ENCODE data around the gene NKX2-2.

Gene NKX2-2

GRCh38 chr20:21516861-21517565 lies 3.1 kb upstream of the NKX2-2 start:
- Histone ChIP-seq H3K4me2 (ENCODE audit: low read length) (no peak overlapping the region), H3K79me2 (ENCODE audit: low read length) (no peaks in the 10 kb centered on the region), H3K9me3 (ENCODE audit: insufficient read depth, low read length) (no peaks in the 10 kb centered on the region), H3K27ac (ENCODE audit: low read length) (no peak overlapping the region), H3K9ac (ENCODE audit: low read length) (no peak overlapping the region), H3K36me3 (replicated peaks; ENCODE audit: low read depth, low read length) (no peaks in the 10 kb centered on the region), H3K27me3 (ENCODE audit: low read depth, low read length) (no peaks in the 10 kb centered on the region), H4K20me1 (ENCODE audit: insufficient read depth, low read length) (no peaks in the 10 kb centered on the region), H2AFZ (ENCODE audit: low read depth, low read length) (no peak overlapping the region), H3K4me1 (ENCODE audit: low read length) (no peaks in the 10 kb centered on the region), H3K4me3 (ENCODE audit: low read length) (no peak overlapping the region)
- TF ChIP-seq EZH2phosphoT487 (IDR thresholded peaks at IDR 0.05; ENCODE audit: low read depth) (no peak), CTCF (IDR thresholded peaks at IDR 0.05; ENCODE audit: low read depth, low read length) (no peak)

GRCh38 chr20:21516180-21516567 lies 2.3 kb upstream of the NKX2-2 start:
- Histone ChIP-seq H3K4me3 (ENCODE audit: low read length) (no peak overlapping the region), H3K4me1 (ENCODE audit: low read length) (no peaks in the 10 kb centered on the region), H3K36me3 (replicated peaks; ENCODE audit: low read depth, low read length) (no peaks in the 10 kb centered on the region), H2AFZ (ENCODE audit: low read depth, low read length) (no peak overlapping the region), H3K4me2 (ENCODE audit: low read length) (no peak overlapping the region), H3K9me3 (ENCODE audit: insufficient read depth, low read length) (no peaks in the 10 kb centered on the region), H3K27ac (ENCODE audit: low read length) (no peak overlapping the region), H3K27me3 (ENCODE audit: low read depth, low read length) (no peaks in the 10 kb centered on the region), H3K9ac (ENCODE audit: low read length) (no peak overlapping the region), H3K79me2 (ENCODE audit: low read length) (no peaks in the 10 kb centered on the region), H4K20me1 (ENCODE audit: insufficient read depth, low read length) (no peaks in the 10 kb centered on the region)
- TF ChIP-seq EZH2phosphoT487 (IDR thresholded peaks at IDR 0.05; ENCODE audit: low read depth): no peak
- no peak for TF ChIP-seq CTCF (IDR thresholded peaks at IDR 0.05; ENCODE audit: low read depth, low read length)

- Histone ChIP-seq H3K4me2 (ENCODE audit: low read length) (no peak overlapping the region), H4K20me1 (ENCODE audit: insufficient read depth, low read length) (no peaks in the 10 kb centered on the region), H3K9ac (ENCODE audit: low read length) (no peak overlapping the region), H2AFZ (ENCODE audit: low read depth, low read length) (no peak overlapping the region), H3K27ac (ENCODE audit: low read length) (no peak overlapping the region), H3K36me3 (replicated peaks; ENCODE audit: low read depth, low read length) (no peaks in the 10 kb centered on the region), H3K4me1 (ENCODE audit: low read length) (no peaks in the 10 kb centered on the region), H3K9me3 (ENCODE audit: insufficient read depth, low read length) (no peaks in the 10 kb centered on the region), H3K27me3 (ENCODE audit: low read depth, low read length) (no peaks in the 10 kb centered on the region), H3K4me3 (ENCODE audit: low read length) (no peak overlapping the region), H3K79me2 (ENCODE audit: low read length) (no peaks in the 10 kb centered on the region)
- no peak for TF ChIP-seq EZH2phosphoT487 (IDR thresholded peaks at IDR 0.05; ENCODE audit: low read depth)
- TF ChIP-seq CTCF (IDR thresholded peaks at IDR 0.05; ENCODE audit: low read depth, low read length): no peak
These were observed 1.7 kb upstream of the NKX2-2 start for GRCh38 chr20:21515300-21516179.

- Histone ChIP-seq H3K79me2 (ENCODE audit: low read length) (no peaks in the 10 kb centered on the region), H3K9ac (ENCODE audit: low read length) (no peak overlapping the region), H4K20me1 (ENCODE audit: insufficient read depth, low read length) (no peaks in the 10 kb centered on the region), H3K27me3 (ENCODE audit: low read depth, low read length) (no peaks in the 10 kb centered on the region), H3K4me2 (ENCODE audit: low read length) (no peak overlapping the region), H3K27ac (ENCODE audit: low read length) (no peak overlapping the region), H3K4me3 (ENCODE audit: low read length) (no peak overlapping the region), H3K36me3 (replicated peaks; ENCODE audit: low read depth, low read length) (no peaks in the 10 kb centered on the region), H3K9me3 (ENCODE audit: insufficient read depth, low read length) (no peaks in the 10 kb centered on the region), H2AFZ (ENCODE audit: low read depth, low read length) (no peak overlapping the region), H3K4me1 (ENCODE audit: low read length) (no peaks in the 10 kb centered on the region)
- TF ChIP-seq CTCF (IDR thresholded peaks at IDR 0.05; ENCODE audit: low read depth, low read length) (no peak), EZH2phosphoT487 (IDR thresholded peaks at IDR 0.05; ENCODE audit: low read depth) (no peak)
These were observed 838 bp upstream of the NKX2-2 start for GRCh38 chr20:21514553-21515251.

All from OCI-LY3 (cell line).